Kidney epithelial cell (primary cell): ENCODE data around the gene KRT6C. TPM values are rescaled to one million over a fixed set of nuclear protein-coding genes. Genes with fewer than 3 reads are reported as not detected.

Source experiments
- DNase-seq: peaks from one replicate; pipeline ENCODE4 v3.0.0-alpha.2; 2010; ENCODE audit warnings: low read depth
- H3K27me3 ChIP-seq: 2 replicates; pipeline ENCODE4 v1.6.0; 2011; ENCODE audit warnings: low read length; ENCODE audit not compliant: control insufficient read depth, insufficient read depth
- H3K36me3 ChIP-seq: 2 replicates; pipeline ENCODE4 v1.5.1; 2011; ENCODE audit warnings: low read length; ENCODE audit not compliant: control insufficient read depth, insufficient read depth
- H3K4me3 ChIP-seq: 2 replicates; pipeline ENCODE4 v1.5.1; 2011; ENCODE audit warnings: low read depth, mild to moderate bottlenecking, control low read depth, low read length
- total RNA-seq: library from RNA; depleted of rRNA; stranded (reverse); fragments of >200 nt; gene quantifications from 2 replicates; pipeline ENCODE4 v1.2.3, GENCODE V29; 2015
- TF ChIP-seq, protein P1 (sequence below): IDR thresholded peaks from 2 replicates; pipeline ENCODE4 v1.5.1; 2011; ENCODE audit warnings: mild to moderate bottlenecking, moderate library complexity, low read length, control low read depth, inconsistent platforms; ENCODE audit not compliant: insufficient read depth, poor library complexity, severe bottlenecking

The KRT6C gene
- total RNA-seq, 1 donor from 2014 or later: not detected

DNA sequence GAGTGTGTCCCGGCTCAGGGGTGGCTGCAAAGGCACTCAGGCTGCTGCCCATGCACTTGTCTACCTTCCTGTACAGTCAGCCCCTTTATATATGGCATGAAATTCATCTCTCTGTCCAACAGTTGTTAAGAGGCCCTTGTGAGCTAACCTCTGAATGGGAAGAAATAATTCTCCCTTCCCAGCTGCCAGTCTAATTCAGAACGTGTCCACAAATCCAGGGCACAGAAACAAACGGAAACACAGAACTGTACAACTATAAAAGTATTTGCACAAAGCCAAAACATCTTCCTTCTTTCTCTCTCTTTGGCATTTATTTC, 45.7 kb upstream of the KRT6C start:
- no peak for DNase-seq
- H3K27me3 ChIP-seq: peaks cover 22% of the 10 kb centered on the region
- TF ChIP-seq, protein P1, sequence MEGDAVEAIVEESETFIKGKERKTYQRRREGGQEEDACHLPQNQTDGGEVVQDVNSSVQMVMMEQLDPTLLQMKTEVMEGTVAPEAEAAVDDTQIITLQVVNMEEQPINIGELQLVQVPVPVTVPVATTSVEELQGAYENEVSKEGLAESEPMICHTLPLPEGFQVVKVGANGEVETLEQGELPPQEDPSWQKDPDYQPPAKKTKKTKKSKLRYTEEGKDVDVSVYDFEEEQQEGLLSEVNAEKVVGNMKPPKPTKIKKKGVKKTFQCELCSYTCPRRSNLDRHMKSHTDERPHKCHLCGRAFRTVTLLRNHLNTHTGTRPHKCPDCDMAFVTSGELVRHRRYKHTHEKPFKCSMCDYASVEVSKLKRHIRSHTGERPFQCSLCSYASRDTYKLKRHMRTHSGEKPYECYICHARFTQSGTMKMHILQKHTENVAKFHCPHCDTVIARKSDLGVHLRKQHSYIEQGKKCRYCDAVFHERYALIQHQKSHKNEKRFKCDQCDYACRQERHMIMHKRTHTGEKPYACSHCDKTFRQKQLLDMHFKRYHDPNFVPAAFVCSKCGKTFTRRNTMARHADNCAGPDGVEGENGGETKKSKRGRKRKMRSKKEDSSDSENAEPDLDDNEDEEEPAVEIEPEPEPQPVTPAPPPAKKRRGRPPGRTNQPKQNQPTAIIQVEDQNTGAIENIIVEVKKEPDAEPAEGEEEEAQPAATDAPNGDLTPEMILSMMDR: no peak
- no peaks in the 10 kb centered on the region for H3K36me3 ChIP-seq
- H3K4me3 ChIP-seq: no peak overlapping the region

DNA sequence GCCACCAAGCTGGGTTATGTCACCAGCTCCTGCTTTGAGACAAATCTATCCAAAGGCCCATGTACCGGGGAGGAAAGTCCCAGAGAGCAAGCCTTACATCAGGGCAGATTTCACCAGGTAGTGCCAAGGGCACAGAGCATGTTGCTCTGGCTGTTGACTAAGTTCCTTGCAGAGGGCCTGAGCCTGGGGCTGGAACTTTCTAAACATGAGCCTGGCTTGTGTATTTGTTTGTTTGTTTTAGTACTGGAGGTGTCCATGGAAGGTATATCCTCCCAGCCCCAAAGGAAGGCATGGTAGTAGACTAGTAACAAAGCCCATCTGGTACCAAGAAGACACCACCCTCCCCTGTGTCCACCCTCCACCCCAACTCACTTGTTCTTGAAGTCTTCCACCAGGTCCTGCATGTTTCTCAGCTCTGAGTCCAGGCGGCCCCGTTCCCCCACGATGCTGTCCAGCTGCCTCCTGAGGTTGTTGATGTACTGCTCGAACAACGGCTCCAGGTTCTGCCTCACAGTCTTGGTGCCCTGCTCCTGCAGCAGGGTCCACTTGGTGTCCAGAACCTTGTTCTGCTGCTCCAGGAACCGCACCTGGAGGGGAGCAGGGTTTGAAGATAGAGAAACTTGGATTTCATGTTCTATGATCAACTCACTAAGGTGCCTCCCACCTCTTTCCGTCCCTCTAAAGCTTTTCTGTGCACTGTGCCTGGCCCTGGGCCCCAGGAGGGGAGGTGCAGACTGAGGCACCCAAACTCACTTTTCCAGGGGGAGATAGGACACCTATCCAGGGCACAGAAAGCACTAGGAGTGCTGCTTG, 45.2 kb upstream of the KRT6C start:
- Histone ChIP-seq H3K27me3 (peaks cover 20% of the 10 kb centered on the region), H3K4me3 (no peak overlapping the region)

DNA sequence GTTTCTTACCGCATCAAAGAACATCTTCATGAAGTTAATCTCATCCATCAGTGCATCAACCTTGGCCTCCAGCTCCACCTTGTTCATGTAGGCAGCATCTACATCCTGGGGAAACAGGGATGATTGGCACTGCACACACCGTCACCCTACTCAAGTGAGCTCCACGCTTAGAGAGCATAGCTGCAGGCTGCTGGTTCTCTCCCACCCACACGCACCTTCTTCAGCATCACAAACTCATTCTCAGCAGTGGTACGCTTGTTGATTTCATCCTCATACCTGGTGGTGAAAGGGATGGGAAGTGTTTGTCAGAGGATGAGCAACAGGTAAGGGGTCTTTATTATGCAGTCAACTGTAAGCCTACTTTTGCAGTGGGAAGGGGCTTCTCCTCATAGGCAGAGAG, 44.3 kb upstream of the KRT6C start:
- Histone ChIP-seq H3K4me3 (no peak overlapping the region), H3K36me3 (no peaks in the 10 kb centered on the region), H3K27me3 (peaks cover 18% of the 10 kb centered on the region)
- DNase-seq: no peak
- TF ChIP-seq, protein P1: no peak

More for the DNA sequence above, 45.2 kb upstream of the KRT6C start:
- TF ChIP-seq, protein P1: no peak
- no peak for DNase-seq
- no peaks in the 10 kb centered on the region for H3K36me3 ChIP-seq

DNA sequence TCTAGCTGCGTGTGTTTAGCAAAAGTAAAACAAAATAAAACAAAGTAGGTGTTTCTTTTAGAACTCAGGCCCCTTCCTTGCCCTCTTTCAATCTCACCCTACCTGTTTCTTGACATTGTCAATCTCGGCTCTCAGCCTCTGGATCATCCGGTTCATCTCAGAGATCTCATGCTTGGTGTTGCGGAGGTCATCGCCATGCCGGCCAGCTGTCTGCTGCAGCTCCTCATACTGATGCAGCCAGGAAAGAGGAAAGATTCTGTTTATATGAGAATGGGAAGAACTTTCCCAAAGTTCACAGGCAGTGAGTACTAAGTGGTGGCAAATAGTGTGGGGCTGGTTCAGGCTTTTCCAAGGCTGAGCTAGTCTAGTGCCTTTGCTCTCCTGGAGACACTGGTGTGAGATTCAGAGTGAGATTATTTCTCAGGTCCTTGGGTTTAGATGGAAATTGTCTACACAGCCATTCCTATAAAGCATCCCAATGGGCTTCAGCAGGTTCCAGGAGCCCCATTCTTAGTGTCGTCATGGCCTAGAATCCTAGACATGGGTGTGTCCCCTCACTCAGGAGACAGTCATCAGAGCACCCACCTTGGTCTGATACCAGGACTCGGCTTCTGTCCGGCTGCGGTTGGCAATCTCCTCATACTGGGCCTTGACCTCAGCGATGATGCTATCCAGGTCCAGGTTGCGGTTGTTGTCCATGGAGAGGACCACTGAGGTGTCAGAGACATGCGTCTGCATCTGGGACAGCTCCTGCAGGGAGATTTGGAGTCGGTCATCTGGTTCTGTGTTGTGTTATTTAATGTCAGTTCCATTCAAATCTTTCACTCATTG, 43.6 kb upstream of the KRT6C start:
- no peak for DNase-seq
- Histone ChIP-seq H3K36me3 (no peaks in the 10 kb centered on the region), H3K4me3 (no peak overlapping the region), H3K27me3 (peaks cover 13% of the 10 kb centered on the region)
- TF ChIP-seq, protein P1: no peak

DNA sequence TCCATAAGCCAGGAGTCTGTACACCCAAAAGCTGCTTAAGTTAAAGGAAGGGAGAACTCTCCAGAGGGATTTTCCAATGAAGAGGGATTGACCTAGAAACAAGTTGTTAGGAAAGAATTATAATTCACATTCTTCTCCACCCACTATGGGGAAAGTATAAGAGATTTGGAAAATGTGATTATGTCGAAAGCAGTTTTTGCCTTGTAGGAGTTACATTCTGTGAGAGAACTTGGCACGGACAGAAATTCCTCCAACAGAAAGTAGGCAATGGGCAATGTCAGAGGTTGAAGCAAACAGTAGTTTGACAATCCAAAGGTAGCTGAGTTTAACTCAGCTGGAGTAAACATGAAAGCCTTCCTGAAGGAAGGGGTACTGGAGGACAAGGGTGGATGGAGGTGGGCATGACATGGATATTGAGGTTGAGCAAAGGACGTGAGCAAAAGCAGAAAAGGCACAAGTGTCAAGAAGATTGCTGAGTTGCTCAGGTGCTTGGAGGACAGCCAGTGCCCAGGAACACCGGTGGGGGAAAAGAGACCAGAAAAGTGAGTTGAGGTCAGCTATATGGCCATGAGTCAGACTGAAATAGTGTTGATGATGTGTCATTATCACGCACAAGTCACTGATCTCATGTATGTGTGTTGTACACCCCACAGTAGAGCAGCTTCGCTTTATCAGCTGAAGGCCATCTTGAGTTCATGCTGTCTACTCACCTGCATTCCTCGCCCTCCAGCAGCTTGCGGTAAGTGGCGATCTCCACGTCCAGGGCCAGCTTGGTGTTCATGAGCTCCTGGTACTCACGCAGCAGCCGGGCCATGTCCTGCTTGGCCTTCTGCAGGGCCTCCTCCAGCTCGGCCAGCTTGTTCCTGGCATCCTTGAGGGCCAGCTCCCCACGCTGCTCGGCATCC, 42.6 kb upstream of the KRT6C start:
- H3K27me3 ChIP-seq: peaks cover 13% of the 10 kb centered on the region
- TF ChIP-seq, protein P1: no peak
- DNase-seq: no peak
- H3K36me3 ChIP-seq: no peaks in the 10 kb centered on the region
- H3K4me3 ChIP-seq: no peak overlapping the region
